Regular cardiac myocyte (primary cell): ENCODE results near the gene COBL. TPM values are rescaled to one million over a fixed set of nuclear protein-coding genes. Genes with fewer than 3 reads are reported as not detected.

Source experiments
- total RNA-seq: library from RNA; depleted of rRNA; stranded (reverse); fragments of >200 nt; gene quantifications from 2 replicates; pipeline ENCODE4 v1.2.3, GENCODE V29; 2014

The COBL gene, protein sequence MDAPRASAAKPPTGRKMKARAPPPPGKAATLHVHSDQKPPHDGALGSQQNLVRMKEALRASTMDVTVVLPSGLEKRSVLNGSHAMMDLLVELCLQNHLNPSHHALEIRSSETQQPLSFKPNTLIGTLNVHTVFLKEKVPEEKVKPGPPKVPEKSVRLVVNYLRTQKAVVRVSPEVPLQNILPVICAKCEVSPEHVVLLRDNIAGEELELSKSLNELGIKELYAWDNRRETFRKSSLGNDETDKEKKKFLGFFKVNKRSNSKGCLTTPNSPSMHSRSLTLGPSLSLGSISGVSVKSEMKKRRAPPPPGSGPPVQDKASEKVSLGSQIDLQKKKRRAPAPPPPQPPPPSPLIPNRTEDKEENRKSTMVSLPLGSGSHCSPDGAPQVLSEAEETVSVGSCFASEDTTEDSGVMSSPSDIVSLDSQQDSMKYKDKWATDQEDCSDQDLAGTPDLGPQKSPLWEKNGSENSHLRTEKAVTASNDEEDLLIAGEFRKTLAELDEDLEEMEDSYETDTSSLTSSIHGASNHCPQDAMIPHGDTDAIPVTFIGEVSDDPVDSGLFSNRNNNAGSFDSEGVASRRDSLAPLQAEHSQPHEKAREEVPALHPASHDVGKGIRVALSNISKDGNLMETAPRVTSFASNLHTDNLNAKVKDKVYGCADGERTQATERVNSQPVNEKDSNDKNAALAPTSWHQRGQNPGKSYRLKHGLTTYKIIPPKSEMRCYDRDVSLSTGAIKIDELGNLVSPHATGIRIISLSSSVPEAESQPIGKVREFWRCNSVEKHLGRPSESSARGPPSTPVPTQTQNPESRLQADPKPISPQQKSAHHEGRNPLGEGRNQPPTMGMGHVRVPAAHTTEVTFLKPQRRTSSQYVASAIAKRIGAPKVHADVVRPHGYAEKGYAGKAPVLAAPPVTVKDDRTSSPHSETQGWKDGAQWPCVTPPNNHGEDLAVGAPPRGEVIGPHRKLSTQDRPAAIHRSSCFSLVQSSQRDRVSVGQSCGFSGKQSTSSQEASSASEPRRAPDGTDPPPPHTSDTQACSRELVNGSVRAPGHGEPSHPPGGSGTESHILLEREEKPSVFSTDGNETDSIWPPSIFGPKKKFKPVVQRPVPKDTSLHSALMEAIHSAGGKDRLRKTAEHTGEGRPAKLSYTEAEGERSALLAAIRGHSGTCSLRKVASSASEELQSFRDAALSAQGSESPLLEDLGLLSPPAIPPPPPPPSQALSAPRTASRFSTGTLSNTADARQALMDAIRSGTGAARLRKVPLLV
- not detected in 2 replicates for total RNA-seq

DNA sequence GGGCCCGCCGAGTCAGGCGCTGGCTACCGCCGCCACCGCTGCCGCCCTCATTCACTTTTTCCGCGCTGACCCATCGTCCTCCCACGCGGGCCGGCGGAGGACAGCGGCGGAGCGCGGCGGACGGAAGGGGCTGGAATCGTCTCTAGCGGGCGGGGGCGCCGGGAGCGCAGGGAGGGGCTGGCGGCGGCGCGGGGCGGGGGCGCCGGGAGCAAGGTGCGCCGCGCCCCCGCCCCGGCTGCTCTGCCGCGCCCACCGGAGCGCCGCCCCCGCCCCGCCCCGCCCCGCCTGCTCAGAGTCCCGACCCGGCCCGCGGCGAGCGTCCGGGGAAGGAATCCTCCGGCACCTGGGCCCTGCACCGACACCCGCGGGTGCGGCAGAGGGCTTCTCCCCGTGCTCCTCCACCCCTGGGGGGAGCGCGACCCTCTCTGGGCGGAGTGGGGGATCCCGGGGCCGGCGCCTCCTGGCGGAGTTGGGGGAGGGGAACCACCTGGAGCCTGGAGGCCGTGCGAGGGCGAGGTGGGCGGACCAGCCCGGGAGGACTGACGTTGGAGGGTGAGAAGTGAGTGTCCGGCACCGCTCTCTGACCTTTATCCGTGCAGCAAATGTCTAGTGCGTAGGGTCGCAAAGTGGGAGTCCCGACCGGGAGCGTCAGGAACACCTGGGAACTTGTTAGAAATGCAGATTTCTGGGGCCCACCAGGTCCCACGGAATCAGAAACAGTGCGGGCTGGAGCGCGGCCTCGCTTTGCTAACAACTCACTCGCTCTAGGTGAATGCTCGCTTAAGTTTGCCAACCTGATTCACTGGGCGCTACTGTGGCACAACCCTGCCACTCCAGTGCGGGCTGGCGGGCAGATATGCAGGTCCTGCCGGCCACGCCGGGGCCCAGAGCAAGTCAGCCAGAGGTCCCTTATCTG is at the start of gene COBL:
Gene COBL (minus strand): TSS at position 144 of the 916 bp plus-strand sequence. CDS start 176 bp downstream, outside the sequence.

